Measurements from ENCODE around the gene JAML. TPM values are rescaled to one million over a fixed set of nuclear protein-coding genes. Genes with fewer than 3 reads are reported as not detected.

Gene JAML
- total and polyA plus RNA-seq, 2 experiments from 2014 or later, result 0.56 to 1.0 TPM

- no peak for TF ChIP-seq ZNF462 (CRISPR knock-in tag; IDR thresholded peaks at IDR 0.05)
Measured at GRCh38 chr11:118148240-118148639, 76.6 kb downstream of the JAML start (continued).

- Mint-ChIP-seq H3K36me3 (ENCODE audit: low read depth) (no peaks in the 10 kb centered on the region), H3K27me3 (ENCODE audit: insufficient read depth, low read depth, poor library complexity) (peaks cover 47% of the 10 kb centered on the region), H3K27ac (no peak overlapping the region), H3K4me1 (peaks cover 43% of the 10 kb centered on the region), H3K4me3 (peak overlapping the region; percentile 15; the same call in 1 of the 3 replicates), H3K9me3 (no peaks in the 10 kb centered on the region)
- no peaks in the 10 kb centered on the region for H3K36me3 ChIP-seq (ENCODE audit: insufficient read depth)
- H3F3A ChIP-seq (replicated peaks; ENCODE audit: low read depth), result no peaks in the 10 kb centered on the region
- H2AFZ ChIP-seq, result no peak overlapping the region
- H3K4me3 ChIP-seq, result no peak overlapping the region
- 0 out of 2 replicates have a peak, but pooled peaks cover 3% of the 10 kb centered on the region for H4K20me1 ChIP-seq (replicated peaks; ENCODE audit: insufficient read depth)
- DNase-seq (ENCODE audit: low spot score) (no peak), ATAC-seq (no peak)
- H3K4me1 ChIP-seq (ENCODE audit: insufficient read depth), result peaks cover 35% of the 10 kb centered on the region
- H3K27me3 ChIP-seq (ENCODE audit: insufficient read depth), result peaks cover 89% of the 10 kb centered on the region
- no peaks in the 10 kb centered on the region for H3K9me2 ChIP-seq (ENCODE audit: insufficient read depth)
- no peak overlapping the region for H3K27ac ChIP-seq (ENCODE audit: low read depth)
- no peaks in the 10 kb centered on the region for H3K79me2 ChIP-seq (replicated peaks; ENCODE audit: insufficient read depth)
- H3K4me2 ChIP-seq, result peak overlapping the region; percentile 55; the same call in 1 of the 2 replicates
- TF ChIP-seq ZNF462 (CRISPR knock-in tag; IDR thresholded peaks at IDR 0.05), result no peak
- TF ChIP-seq JUNB (IDR thresholded peaks at IDR 0.05; ENCODE audit: unreplicated experiment), result no peak
- TF ChIP-seq POLR2AphosphoS5 (IDR thresholded peaks at IDR 0.05; ENCODE audit: low read depth), result no peak
- TF ChIP-seq REST (IDR thresholded peaks at IDR 0.05; ENCODE audit: unreplicated experiment), result no peak
Measured at GRCh38 chr11:118147502-118147901, 77.3 kb downstream of the JAML start.
